ENCODE measurements around the gene TMEM140.
"Not testable (repeated sequence)": the region's sequence is repeated elsewhere in the genome, so short reads cannot be mapped to it uniquely, and the experiment has no call there.

The TMEM140 gene

DNA sequence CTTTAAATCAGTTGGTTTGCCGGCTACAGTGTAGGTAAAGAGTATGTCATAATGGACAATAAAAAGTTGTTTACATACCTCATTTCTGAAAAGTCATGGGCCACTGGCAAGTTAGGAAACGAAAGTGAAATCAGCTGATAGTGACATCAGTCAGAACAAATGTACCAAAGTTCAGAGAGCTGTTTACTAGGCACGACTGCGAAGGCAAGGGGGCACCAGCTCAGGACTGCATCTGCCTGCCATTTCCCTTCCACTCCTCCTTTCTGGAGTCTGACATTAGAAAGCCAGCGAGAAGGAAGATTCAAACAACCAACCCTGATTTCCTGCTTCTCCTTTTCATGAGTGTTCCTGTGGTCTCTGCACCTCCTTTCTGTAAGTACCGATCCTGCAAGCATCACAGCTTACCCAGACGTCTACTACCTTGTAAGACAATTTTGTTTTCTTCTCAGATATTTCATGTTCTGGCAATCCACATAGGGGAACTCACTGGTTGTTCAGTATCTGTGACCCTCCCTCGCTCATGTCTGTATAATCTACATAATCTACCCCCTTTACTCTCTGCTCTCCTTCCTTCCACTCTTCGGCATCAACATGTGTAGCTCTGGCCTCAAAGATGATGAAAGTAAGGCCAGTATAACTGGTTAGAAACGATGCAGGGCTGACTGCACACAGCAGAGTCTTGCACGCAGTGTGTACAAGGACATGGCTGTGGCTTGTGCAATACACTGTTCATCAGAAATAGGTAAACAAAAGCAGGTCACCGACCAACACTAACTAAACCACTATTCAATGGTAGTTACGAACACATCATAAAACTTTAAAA lies at the start of gene TMEM140:
Gene TMEM140, plus strand, starts transcription at position 174 of the 823 bp plus-strand sequence. CDS start 16,370 bp downstream, outside the sequence.
- DNase-seq (ENCODE audit: low read depth), result peak; percentile 45

DNA sequence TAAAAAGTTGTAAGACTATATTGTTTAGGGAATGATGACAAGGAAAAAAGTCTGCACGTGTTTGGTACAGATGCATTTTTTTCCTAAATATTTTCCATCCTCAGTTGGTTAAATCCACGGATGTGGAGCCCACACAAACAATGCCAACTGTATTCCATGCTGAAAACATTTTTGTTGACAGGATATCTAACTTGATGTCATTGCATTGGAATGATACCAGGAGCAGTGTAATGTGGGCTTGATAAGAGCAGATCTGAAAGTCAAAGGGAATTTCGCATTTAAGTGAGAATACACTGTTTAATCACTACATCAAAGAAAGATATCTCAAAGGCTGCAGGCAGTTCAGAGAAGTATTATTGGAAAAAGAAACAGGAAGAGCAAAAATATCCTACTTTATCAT lies 49.5 kb upstream of the TMEM140 start:
- DNase-seq (ENCODE audit: low read depth), result no peak

DNA sequence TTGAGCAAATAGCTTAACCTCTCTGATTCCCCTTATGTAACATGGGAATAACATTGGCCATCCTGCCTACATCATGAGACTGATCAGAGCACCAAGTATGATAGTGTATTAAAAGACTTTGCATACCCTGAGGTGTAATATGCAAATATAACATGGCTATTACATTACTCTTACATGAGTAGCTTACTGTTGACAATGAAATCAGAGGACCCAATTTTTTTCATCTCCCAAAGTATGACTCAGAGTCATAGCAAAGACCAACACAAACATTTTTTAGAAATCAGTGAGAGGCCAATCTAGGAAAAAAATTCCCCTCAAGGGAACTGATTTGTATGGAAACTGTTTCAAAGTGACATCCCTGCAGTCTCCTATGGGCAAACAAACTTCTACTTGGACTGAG lies 47.0 kb upstream of the TMEM140 start:
- DNase-seq (ENCODE audit: low read depth), result no peak

DNA sequence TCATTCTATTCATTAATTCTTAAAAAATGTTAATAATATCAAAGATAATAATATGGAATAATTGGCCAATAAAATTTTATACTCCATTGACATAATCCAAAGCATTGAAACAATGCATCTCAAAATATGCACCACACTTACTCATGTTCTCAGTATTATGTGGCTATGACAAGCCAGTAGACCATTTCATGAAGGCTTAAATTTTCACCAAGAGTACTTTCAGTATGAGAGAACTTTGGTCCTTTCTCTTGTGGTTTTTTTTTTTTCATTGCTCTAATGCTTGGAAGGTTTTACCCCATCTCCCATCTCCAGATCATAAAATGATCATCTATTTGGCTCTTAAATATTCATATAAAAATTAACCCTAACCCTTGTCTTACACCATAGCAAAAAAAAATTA lies 45.5 kb upstream of the TMEM140 start:
- no peak for DNase-seq (ENCODE audit: low read depth)

DNA sequence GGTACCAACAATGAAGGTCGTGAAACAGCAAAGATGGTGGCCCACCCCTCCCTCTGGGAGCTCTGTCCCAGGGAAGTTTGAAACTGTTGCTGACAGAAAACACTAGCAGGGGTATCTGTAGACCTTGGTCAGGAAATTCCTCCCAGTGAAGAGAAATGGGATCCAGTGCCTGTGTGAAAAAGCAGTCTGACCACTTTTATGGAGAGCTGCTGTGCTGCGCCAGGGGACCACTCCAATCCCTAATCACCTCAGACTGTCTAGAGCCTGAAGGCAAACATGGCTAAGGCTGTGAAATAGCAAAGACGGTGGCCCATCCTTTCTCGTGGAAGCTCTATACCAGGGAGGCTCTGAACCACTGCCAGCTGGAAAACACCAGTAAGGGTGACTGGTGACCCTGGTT lies 38.3 kb upstream of the TMEM140 start:
- DNase-seq (ENCODE audit: low read depth), result no peak

DNA sequence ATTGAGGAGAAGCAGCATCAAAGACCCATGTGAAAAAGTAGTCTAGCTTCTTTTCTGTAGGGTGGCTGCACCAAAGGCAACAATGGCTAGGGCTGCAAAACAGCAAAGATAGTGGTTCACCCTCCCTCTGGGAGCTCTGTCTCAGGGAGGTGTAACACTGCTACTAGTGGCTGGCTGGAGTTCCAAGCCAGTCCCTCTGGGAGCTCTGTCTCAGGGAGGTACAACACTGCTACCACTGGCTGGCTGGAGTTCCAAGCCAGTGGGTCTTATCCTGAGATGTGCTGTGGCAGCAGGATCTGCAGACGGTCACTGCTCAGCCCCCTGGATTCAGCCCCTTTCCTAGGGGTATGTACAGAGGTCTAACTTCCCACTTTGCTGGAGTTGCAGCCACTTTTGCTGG lies 37.9 kb upstream of the TMEM140 start:
- DNase-seq (ENCODE audit: low read depth), result no peak

DNA sequence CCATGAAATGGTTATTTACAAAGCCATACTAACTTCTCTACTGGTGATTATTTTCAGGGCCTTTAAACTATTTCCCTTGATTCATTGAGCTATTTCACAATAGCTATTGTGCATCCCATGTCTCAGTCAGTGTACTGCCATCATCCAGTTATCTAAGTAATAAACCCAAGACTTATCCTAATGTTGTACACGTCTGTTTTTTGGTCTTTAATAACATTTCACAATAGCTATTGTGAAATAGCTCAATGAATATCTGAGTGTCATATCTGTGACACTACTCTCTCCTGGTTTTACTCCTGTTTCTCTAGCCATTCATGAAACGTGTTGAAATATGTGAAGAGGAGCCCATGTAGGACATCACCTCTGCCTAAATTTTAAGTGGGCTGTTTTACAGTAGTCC lies 36.5 kb upstream of the TMEM140 start:
- no peak for DNase-seq (ENCODE audit: low read depth)

DNA sequence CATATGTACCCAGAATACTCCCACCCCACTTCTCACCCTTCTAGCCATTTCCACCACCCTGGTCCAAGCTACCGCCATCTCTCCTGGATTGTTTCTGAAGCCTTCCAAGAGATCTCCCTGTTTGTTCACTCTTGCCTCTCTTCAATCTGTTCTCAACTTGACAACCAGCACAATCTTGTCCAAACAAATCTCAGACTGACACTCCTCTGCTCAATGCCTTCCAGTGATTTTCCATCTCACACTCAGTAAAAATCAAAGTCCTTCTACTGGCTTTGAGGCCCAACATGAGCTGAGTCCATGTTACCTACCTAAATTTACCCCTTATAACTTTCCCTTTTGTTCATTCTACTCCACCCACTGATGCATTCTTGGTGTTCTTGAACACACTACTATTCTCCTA lies 33.2 kb upstream of the TMEM140 start:
- no peak for DNase-seq (ENCODE audit: low read depth)

DNA sequence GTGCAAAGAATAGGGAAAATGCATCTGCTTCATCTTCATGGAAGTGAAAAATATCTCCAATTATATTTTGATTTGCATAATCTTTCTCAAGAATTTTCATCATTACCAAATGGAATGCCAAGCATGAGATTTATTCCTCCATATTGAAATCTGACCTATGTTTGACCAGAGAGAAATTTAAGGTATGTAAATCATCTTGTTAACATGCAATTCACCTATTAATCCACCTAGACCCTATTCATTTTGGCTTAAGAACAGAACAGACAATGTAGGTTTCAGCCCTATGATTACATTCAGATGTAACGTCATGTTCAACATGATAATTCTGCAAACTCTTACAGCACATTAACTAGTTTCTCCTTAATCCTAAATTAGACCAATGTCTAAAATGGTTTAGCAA lies 30.8 kb upstream of the TMEM140 start:
- no peak for DNase-seq (ENCODE audit: low read depth)

DNA sequence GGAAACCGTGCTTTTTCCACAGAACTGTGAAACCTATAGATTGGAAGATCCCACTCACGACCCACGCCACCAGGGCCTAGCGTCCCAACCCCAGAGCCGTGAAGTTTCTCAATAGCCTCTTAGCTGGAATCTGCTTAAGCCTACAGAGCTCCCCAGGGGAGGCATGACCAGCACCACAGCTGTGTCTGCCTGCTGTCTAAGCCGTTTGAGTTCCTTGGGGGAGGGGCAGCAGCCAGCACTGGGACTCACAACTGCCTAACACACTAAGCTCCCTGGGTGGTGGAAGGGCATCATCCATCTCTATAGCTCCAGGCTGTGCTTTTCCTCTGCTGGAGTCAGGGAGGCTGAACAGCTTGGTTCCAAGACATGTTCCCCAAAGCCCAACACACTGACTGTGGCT lies 26.0 kb upstream of the TMEM140 start:
- DNase-seq (ENCODE audit: low read depth), result no peak

DNA sequence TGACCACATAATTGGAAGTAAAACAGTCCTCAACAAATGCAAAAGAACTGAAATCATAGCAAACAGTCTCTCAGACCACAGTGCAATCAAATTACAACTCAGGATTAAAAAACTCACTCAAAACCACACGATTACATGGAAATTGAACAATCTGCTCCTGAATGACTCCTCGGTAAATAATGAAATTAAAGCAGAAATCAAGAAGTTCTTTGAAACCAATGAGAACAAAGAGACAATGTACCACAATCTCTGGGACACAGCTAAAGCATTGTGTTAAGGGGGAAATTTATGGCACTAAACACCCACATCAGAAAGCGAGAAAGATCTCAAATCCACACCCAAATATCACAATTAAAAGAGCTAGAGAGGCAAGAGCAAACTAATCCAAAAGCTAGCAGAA lies 23.2 kb upstream of the TMEM140 start:
- not testable (repeated sequence) for DNase-seq (ENCODE audit: low read depth)

DNA sequence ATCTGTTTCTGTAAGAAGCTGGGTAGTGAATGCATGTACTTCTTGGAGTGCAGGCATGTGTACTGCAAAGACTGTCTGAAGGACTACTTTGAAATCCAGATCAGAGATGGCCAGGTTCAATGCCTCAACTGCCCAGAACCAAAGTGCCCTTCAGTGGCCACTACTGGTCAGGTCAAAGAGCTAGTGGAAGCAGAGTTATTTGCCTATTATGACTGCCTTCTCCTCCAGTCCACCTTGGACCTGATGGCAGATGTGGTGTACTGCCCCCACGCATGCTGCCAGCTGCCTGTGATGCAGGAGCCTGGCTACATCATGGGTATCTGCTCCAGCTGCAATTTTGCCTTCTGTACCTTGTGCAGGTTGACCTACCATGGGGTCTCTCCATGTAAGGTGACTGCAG lies 18.9 kb upstream of the TMEM140 start:
- DNase-seq (ENCODE audit: low read depth), result no peak

DNA sequence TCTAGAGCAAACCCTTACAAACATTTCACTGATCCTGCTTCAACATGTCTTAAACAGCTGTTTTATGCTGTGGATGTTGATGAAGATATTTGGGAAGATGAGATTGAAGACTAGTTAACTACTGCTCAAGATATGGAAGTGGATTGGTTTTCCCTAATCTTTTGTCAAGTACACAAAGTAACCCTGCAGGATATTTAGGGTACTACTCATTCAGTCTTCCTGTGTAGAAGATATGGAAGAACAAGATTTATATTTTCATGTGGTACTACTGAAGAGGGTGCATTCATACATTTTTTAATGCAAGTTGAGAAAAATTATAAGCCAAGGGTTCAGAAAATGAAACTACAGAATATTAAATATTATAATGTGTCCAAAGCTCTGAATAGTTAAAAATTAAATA lies 18.3 kb upstream of the TMEM140 start:
- DNase-seq (ENCODE audit: low read depth), result no peak

DNA sequence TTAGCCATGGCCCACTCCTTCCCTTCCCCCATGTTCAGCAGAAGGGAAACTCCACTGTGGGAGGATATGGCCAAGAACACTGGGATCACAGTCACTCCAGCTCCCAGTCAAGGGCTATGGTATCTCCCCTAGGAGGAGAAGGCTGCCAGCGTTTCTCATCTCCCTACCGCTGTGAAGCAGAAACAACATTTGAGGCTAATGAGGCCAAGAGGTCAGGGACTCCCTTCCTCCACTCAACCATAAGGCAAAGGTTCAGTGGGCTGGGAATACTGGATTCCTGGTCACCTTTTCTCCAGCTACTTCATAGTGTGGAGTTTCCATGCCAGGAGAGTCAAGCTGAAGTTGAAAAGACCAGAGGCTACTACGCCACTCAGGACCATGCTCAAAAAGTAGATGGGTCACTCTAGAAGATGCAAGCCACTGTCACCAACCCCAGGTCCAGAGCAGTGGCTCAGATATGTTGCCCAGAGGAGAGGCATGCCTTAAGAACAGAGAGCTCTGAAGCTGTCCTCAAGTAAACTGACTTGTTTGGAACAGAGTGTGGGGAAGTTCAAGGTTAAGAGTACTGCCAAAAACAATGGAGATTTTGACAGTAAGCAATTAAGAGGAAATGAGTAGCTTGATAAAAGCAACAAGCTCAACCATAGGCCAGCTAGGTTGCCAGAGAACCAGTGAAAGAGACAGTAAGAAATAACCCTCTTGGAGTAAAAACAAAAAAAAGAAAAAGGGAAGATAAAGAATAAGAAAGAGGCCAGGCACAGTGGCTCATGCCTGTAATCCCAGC lies 3.8 kb upstream of the TMEM140 start:
- no peak for DNase-seq (ENCODE audit: low read depth)

DNA sequence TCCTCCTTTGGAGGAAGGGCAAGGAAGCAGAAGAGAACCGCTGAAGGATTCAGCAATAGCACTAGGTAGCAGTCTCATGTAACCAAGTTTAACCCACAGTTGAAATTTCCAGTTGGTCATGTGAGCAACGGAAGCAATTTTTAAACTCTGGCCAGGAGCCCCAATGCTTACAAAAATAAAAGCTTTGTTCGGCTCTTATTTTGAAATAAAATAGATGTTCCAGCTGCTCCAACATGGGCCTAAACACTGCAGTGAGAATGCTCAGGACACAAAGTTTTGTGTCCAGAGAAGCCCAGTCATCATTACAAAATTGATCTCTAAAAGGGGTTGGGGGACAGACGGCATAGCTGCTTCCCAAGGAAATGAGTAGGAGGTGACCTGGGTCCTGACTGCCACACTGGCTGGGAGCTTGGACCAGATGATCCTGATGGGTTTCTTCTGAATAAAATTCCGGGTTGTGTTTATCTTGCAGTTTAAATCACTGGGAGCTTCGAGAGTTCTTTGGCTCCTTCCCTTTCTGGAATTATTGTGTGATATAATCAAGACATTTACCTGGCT lies 452 bp upstream of the TMEM140 start:
- DNase-seq (ENCODE audit: low read depth), result no peak

DNA sequence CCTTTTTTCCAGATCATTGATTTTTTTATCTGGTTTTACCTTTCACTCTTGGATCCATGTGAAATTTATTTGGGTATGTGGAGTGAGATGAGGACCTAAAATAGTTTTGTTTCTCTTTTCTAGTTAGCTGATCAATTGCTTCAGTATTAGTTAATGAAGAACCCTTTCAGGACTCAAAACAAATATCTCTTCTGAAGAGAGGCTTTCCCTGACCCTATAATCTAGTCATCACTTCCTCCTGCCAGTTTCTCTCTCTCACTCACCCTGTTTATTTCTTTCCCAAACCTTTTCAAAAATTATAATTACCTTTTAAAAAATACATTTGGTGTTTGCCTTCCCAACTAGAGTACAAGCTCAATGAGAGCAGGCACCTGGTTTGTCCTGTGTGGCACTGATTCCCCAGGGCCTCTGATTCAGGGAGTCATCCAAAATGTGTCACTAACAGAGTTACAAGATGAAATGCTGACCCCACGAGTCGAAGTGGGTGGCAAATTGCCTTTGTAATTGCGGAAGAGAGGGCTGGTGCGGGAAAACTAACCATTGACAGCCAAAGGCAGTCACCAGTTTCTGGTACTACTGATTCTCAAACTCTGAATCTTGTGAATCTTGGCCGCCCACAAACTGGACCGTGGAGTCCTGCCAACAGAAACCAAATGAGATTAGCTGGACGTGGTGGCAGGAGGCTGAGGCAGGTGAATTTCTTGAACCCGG lies 2.4 kb downstream of the TMEM140 start:
- DNase-seq (ENCODE audit: low read depth), result no peak

DNA sequence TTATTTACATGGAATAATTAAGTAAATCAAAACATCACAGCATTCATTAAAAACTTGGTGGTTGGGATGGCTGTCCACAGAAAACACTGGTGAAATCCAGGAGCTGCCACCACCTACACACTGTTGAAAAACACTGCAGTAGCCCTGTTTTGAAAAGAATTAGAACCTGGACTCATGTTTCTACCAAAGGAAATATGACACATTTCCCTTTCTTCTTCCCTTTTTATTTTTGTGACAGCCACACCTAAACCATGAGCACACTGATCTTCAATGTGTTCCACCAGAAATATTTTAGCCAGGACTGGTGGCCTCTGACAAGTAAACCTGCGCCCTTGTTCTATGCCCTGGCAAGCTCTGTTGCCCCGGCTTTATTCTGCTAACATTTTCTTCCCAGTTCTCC lies 3.3 kb downstream of the TMEM140 start:
- no peak for DNase-seq (ENCODE audit: low read depth)

DNA sequence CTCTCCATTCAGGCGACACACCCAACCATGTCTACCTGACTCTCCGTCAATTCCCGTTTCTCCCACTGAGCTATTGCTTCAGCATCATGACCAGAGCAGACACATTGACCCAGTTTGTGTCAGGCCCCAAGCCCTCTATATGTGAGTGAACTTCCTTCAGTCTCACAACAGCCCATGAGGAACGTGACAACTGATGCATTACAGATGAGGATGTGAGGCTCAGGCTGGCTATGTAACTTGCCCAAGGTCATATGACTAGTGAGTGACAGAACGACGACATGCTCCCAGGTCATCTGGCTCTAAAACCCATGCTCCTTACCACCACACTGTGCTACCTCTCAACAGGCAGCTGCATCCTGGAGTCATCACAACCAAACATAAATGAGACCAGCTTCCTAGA lies 3.7 kb downstream of the TMEM140 start:
- no peak for DNase-seq (ENCODE audit: low read depth)

DNA sequence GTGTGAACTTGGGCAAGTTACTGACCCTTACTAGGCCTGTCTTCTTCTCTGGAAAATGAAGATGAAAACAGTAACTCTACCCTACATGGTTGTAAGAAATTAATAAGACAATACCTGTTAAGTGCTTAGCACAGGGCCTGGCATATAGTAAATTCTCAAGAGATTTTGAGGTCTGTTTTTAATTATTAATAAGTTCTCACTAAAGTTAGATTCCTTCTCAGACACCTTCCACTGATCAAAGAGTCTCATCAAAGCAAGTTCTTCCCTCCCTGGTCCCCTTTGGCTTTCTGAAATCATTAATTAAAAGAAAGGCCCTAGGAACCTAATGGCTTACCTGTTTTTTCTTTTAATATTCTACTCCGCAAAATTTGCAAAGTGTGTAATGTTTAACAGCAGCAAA lies 4.6 kb downstream of the TMEM140 start:
- DNase-seq (ENCODE audit: low read depth), result no peak

DNA sequence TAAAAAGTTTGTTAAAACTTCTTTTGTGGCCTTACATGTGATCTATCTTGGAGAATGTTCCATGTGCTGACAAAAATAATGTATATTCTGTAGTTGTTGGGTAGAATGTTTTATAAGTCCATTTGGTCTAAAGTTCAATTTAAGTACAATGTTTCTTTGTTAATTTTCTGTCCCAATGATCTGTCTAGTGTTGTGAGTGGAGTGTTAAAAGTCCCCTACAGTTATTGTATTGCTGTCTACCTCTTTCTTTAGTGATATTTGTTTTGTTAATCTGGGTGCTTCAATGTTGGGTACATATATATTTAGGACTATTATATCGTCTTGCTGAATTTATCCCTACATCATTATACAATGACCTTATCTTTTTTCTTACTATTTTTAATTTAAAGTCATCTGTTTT lies 6.9 kb downstream of the TMEM140 start:
- DNase-seq (ENCODE audit: low read depth), result no peak

DNA sequence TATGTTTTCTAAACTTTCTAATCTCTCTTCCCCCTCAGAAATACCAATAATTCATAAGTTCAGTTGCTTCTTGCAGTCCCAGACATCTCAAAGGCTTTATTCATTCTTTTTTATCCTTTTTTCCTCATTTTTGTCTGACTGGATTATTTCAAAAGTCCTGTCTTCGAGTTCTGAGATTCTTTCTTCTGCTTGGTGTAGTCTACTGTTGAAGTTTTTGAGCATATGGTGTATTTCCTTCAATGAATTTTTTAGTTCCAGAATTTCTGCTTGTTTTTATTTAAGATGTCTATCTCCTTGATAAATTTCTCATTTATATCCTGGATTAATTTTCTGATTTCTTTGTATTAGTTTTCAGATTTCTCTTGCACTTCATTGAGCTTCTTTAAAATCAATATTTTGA lies 8.4 kb downstream of the TMEM140 start:
- DNase-seq (ENCODE audit: low read depth), result no peak

DNA sequence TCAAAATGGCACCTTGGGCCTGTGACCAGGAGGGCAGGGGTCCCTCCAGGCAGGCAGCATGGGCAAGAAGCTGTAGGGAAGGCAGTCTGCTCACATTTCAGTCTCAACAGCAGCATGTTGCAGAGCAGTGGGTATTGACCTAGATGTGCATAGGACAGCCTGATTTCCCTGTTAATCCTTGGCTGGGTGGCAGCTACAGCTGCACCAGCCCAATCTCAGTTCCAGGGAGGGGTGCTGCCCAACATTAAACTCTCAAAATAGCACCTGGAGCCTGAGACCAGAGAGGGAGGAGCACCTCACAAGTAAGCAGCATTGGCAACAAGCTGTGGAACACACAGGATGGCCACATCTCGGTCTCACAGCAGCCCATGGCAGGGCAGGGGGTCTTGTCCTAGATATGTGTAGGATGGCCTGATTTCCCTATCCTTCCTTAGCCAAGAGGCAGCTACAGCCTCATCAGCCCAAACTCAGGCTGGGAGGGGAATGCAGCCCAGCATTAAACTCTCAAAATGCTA lies 10.3 kb downstream of the TMEM140 start:
- no peak for DNase-seq (ENCODE audit: low read depth)

Data from activated gamma-delta T cell treated with anti-CD3 and anti-CD28 coated beads, Interleukin-2, amount 50 U/mL, for 16 hours (primary cell).